ENCODE data around the gene MAP2K1.
"Not testable (repeated sequence)": the region's sequence is repeated elsewhere in the genome, so short reads cannot be mapped to it uniquely, and the experiment has no call there.

- not testable (repeated sequence) for TF ChIP-seq CTCF (IDR thresholded peaks at IDR 0.05); TEAD4 (IDR thresholded peaks at IDR 0.05; ENCODE audit: borderline replicate concordance, insufficient read depth); EP300 (IDR thresholded peaks at IDR 0.05; ENCODE audit: borderline replicate concordance in 1 of 2, low read depth in 1 of 2, low read length in 1 of 2); YY1 (IDR thresholded peaks at IDR 0.05; ENCODE audit: low read depth); MXI1 (IDR thresholded peaks at IDR 0.05; ENCODE audit: low read depth, low read length); POLR2AphosphoS5 (IDR thresholded peaks at IDR 0.05; ENCODE audit: low read depth, low read length); RCOR1 (IDR thresholded peaks at IDR 0.05; ENCODE audit: low read length)
Measured at GRCh38 chr15:66361745-66362460, 24.8 kb upstream of the MAP2K1 start.

Data from SK-N-SH (cell line).